Left cardiac atrium (tissue), 4 donors: ENCODE data around the gene MORN1. TPM values are rescaled to one million over a fixed set of nuclear protein-coding genes. Genes with fewer than 3 reads are reported as not detected.

Source experiments
- ATAC-seq, 2 donors: fragments of 200-7000 bp; cut with Tn5 transposase; one replicate each; pipeline ENCODE4 v1.9.1; 2020; ENCODE audit warnings: mild to moderate bottlenecking in 2 of 2, moderate library complexity in 2 of 2
- DNase-seq: peaks from one replicate; pipeline ENCODE4 v3.0.0-alpha.2; 2020
- intact Hi-C, 2 donors: fragments of 100-400 bp; cut with DNase I; formaldehyde crosslinking; loops; one replicate each; pipeline versions ENCODE4 v1.14.1 to v1.15.1; 2022 to 2023
- total RNA-seq, 2 donors: library from RNA; stranded (reverse); fragmentation: NEBNext Ultra II Directional; extraction: Animal tissue kit (Norgen Biotek cat#: 25700); gene quantifications; one replicate each; pipeline ENCODE4 v1.2.1, GENCODE V29; 2021
- donor health status: DM: no; HTN: yes; CAD: no.
- donor health status: DM: no; HTN: yes; CAD: no; lungs with severe emphysema.
- donor health status: DM: yes; HTN: yes; CAD: no.
- donor health status: Dilated cardiomyopathy.

The MORN1 gene
- total RNA-seq, 2 donors from 2014 or later: 3.7 to 4.9 TPM

DNA sequence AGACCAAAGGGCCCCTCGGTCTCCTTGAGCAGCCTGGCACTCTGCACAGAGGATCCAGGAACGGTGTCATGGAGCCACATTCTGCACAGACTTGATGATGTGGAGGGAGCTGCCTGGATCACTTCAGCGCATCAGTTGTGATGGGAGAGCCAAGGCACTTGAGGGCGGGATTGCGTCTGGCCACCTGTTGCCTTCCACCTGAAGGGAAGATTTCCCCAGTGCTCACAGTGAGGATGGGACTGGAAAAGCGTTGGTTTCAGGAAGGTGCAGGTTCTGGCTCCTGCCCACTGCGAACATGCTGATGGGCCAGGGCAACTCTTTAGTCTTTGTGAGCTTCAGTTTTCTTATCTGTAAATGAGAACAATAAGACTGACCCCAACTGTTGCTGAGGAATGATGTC, 2.9 kb upstream of the MORN1 start:
- intact Hi-C loops: no loop called here
- no peak for DNase-seq
- no peak for ATAC-seq

DNA sequence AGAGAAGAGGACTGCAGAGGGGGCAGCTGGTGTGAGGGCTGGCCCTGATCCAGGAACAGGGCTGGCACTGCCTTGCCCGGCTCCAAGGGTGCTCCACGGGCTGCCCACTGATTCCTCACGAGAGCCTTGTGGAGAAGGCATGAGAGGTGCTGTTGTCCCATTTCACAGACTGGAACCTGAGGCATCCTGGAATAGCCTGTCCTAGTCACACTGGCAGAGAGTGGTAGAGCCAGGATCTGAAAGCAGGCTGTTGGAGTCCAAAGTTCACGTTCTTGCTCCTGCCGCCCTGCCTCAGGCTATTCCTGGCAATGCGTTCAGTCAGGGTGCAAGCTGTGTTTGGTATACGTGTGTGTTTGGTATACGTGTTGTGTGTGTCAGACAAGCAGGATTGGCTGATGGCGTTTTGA, 2.1 kb upstream of the MORN1 start:
- ATAC-seq: no peak
- intact Hi-C loops: no loop called here

DNA sequence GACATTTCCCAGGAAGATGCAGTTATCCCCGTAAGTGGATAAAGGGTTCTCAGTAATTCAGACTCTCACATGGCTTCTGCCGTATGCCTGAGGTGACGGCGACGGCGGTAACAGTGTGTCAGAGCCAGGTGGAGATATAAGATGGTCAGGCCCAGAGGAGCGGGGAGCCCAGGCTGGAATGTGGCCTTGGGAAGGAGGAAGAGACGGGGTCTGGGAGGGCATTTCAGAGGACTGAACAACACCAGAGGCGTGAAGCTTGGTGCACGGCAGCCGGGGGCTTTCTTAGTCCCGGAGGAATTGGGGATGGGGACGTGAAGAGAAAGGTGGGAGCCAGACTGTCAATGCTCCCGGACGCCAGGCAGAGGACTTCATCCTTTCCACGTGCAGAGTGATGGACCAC, 1.3 kb upstream of the MORN1 start:
- no peak for DNase-seq
- intact Hi-C loops: no loop called here
- ATAC-seq: no peak

More for the DNA sequence above, 2.1 kb upstream of the MORN1 start:
- no peak for DNase-seq

DNA sequence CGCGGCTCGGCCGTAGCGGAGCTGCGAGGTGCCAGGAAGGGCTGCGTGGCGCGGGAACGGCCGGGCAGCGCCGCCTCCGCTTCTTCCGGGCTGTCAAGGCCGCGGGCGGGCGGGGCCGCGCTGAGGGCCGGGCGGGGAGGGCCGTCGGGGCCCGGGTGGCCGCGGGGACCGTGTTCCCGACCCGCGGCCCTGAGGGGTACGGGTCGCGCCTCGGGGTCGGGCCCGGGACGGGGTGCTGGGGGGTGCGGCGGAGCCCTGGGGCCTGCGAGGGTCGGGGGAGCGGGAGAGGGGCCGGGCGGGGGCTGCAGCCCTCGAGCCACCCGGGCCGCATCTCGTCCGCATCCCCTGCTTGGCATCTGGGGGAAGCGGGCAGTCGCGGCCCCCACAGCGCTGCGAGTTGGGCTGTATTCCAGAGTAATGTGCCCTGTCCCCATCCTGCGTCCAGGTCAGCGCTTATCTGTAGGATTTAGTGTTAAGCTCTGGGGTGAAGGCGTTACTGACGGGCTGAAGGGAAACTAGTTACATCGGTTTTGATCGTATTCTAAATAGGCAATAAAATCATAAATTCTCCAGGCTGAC, 666 bp upstream of the MORN1 start:
- intact Hi-C loops: no loop called here
- DNase-seq: no peak
- peak; percentile 23 to 39 for ATAC-seq

DNA sequence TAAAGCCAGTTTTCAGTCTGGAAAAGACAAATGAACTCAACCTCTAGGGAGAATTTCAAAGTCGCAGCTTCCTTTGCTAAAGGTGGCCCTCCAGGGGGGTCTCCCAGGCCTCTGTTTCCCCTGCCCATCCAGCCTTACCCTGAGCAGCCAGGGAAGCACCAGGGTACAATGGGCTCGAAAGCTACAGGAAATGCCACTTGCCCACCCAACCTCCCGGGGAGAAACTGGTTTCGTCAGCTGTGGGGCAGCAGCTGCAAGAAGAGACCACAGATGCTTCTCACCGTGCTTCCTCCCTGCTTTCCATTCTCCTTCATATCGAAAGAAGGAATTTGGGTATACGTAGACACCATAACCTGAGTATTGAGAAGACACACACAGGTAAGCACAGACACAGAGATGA, 1.7 kb downstream of the MORN1 start:
- intact Hi-C loops: no loop called here
- peak; percentile 10 for DNase-seq
- ATAC-seq: no peak

- ATAC-seq: no peak
- peak; percentile 15 for DNase-seq
- intact Hi-C loops: no loop called here
These were observed 3.1 kb downstream of the MORN1 start for GRCh38 chr1:2388004-2388913.

- intact Hi-C loops: no loop called here
- ATAC-seq (no peak), DNase-seq (peak; percentile 20)
These were observed 4.4 kb downstream of the MORN1 start for GRCh38 chr1:2386636-2387611.

DNA sequence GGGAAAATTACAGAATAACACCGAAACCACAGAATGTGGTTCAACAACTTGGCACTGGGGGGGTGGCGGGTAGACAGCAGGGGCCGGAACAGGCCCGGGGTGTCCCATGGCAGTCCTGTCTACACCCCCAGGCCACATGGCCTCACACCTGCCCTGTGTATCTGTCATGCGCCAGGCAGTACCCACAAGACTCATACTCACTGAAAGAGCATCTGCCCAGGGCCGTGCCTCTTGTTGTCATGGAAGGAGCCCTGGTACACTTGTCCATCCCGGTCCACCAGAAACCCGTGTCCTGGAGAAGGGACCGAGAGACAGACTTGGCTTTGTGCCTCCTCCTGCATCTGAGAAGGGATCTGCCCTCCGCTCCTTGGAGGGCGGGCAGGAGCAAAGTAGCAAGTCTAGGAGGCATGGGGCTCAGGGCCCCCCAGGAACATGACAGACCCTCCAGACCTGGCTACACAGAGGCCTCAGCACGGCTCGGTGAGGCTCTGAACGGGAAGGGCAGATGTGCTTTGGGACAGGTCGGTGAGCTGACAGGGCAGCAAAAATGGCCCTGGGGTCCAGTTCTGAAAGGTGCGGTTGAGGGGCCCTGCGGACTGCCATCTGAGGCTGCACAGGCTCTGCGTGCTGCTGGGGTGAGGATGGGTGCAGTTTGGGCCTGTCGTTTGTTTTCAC, 5.6 kb downstream of the MORN1 start:
- intact Hi-C loops: no loop called here
- peak; percentile 14 for DNase-seq

DNA sequence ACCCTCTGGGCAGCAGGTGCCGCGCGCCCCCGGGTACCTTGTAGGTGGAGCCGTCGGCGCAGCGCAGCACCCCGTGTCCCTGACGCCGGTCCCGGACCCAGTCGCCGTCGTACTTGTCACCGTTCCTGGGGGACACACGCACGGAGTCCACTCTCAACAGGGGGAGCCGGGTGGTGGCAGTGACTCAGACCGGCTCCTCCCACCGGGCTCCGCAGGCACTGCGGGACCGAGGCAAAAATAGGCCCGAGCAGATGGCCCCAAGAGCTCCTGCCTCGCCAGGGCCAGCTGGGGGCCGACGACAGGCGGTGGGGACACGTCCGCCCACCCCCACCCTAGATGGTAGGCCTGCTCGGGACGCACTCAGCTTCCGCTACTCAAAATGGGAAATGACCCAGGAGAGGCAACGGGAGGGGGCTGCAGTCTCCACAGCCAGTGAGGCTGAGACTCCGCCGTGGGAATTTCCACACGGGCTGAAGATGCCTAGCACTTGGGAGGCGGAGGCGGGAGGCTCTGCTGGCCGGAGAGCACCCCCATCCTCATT, 6.3 kb downstream of the MORN1 start:
- no peak for ATAC-seq
- intact Hi-C loops: loop anchor here in 1 of 2 donors (5.0 kb wide), 1 partner anchor 68 kb away; no protein-coding TSS in a partner anchor
- DNase-seq: peak; percentile 22

More for the DNA sequence above, 5.6 kb downstream of the MORN1 start:
- no peak for ATAC-seq

GRCh38 chr1:2384130-2384860, 7.1 kb downstream of the MORN1 start:
- ATAC-seq: no peak
- peak; percentile 15 for DNase-seq
- intact Hi-C loops: loop anchor here in 1 of 2 donors (5.0 kb wide), 1 partner anchor 67 kb away; no protein-coding TSS in a partner anchor

DNA sequence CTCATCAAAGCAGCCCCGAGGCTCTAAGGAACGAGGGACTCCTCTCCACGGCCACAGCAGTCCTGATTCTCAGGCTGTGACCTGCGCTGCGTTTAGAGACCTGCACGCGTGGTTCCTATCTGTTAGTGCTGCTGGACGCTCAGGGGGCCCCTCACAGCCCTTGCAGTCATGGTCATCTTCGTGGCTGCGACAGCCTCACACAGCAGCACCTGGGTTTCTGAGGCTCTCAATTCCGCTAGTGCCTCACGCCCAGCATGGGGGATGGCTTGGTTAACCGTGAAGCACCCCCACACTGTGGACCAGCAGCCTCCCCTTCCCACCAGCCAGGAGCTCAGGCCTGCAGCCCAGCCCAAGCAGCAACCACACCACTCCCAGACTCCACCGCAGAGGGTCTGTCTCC, 7.8 kb downstream of the MORN1 start:
- peak; percentile 19 for DNase-seq
- no peak for ATAC-seq

GRCh38 chr1:2382621-2383361, 8.6 kb downstream of the MORN1 start:
- ATAC-seq (peak in 1 of 2 donors; percentile 35), DNase-seq (peak; percentile 40)
- intact Hi-C loops: loop anchor here in 1 of 2 donors (5.0 kb wide), 1 partner anchor 65 kb away; no protein-coding TSS in a partner anchor

More for the DNA sequence above, 7.8 kb downstream of the MORN1 start:
- intact Hi-C loops: loop anchor here in 1 of 2 donors (5.0 kb wide), 1 partner anchor 66 kb away; no protein-coding TSS in a partner anchor

- peak; percentile 95 to 96 for ATAC-seq
- DNase-seq: peak; percentile 89
- intact Hi-C loops: loop anchor here (1.0 to 5.0 kb wide), 3 partner anchors 65 to 187 kb away; partner anchors contain the start of gene FAAP20 (in 1 of the 2)
These were observed 9.4 kb downstream of the MORN1 start for GRCh38 chr1:2381741-2382620.

- intact Hi-C loops: loop anchor here (1.0 to 5.0 kb wide), 3 partner anchors 64 to 186 kb away; partner anchors contain the start of gene FAAP20 (in 1 of the 2)
- peak; percentile 8 to 56 for ATAC-seq
These were observed 10.3 kb downstream of the MORN1 start for GRCh38 chr1:2380816-2381591.

More at GRCh38 chr1:2380816-2381591, 10.3 kb downstream of the MORN1 start:
- peak; percentile 30 for DNase-seq
